ENCODE measurements around the gene CPNE1. TPM values are rescaled to one million over a fixed set of nuclear protein-coding genes. Genes with fewer than 3 reads are reported as not detected.
A peak's percentile ranks its signal among the peaks of the same experiment; 100 is the strongest.

The CPNE1 gene
- total RNA-seq, 1 experiment from 2014 or later = 155 TPM

- no peak overlapping the region for H3K27ac Mint-ChIP-seq
- Histone ChIP-seq H4K20me1 (ENCODE audit: control insufficient read depth, insufficient read depth, insufficient read length) (no peaks in the 10 kb centered on the region), H3K9me3 (ENCODE audit: control insufficient read depth, low read depth, low read length) (no peaks in the 10 kb centered on the region), H3T11ph (ENCODE audit: low read length) (no peak overlapping the region), H3K23ac (ENCODE audit: insufficient read length, low read depth, low read length) (no peak overlapping the region), H3K9ac (ENCODE audit: extremely low read depth, insufficient read length, low read length) (no peak overlapping the region), H2AK5ac (ENCODE audit: insufficient read length, low read length) (no peak overlapping the region), H3K4me2 (ENCODE audit: insufficient read depth, insufficient read length, low read length) (no peak overlapping the region), H3K18ac (ENCODE audit: insufficient read length, low read depth, low read length) (no peak overlapping the region), H2BK15ac (ENCODE audit: low read depth, low read length) (no peak overlapping the region), H4K91ac (ENCODE audit: insufficient read length, low read depth, low read length) (no peak overlapping the region), H2AFZ (ENCODE audit: low read length) (no peak overlapping the region), H3K79me2 (ENCODE audit: insufficient read depth, low read length) (no peaks in the 10 kb centered on the region), H3K4ac (ENCODE audit: low read depth, low read length) (no peak overlapping the region), H3K23me2 (ENCODE audit: insufficient read length, low read depth, low read length, poor library complexity, severe bottlenecking) (peaks cover 16% of the 10 kb centered on the region), H2BK5ac (ENCODE audit: insufficient read length, low read length) (no peak overlapping the region), H3K79me1 (ENCODE audit: insufficient read depth, low read depth, low read length, poor library complexity, severe bottlenecking) (no peaks in the 10 kb centered on the region), H4K8ac (replicated peaks; ENCODE audit: insufficient read length, low read depth, low read length) (no peak overlapping the region), H3K27ac (ENCODE audit: insufficient read length, low read depth, low read length) (no peak overlapping the region), H3K4me1 (ENCODE audit: insufficient read depth, low read length) (no peaks in the 10 kb centered on the region), H3K27me3 (ENCODE audit: insufficient read depth, low read length) (peaks cover 12% of the 10 kb centered on the region; the same call in 1 of the 2 replicates), H2BK12ac (ENCODE audit: insufficient read length, low read depth, low read length) (no peak overlapping the region), H3K14ac (ENCODE audit: insufficient read depth, low read length) (no peak overlapping the region), H2BK120ac (ENCODE audit: low read depth, low read length, poor library complexity, severe bottlenecking) (no peak overlapping the region), H3K56ac (ENCODE audit: insufficient read length, low read depth, low read length) (no peak overlapping the region), H4K5ac (ENCODE audit: insufficient read length, low read depth, low read length) (no peak overlapping the region), H2BK20ac (ENCODE audit: low read depth, low read length, poor library complexity, severe bottlenecking) (no peak overlapping the region)
- H3K27me3 Mint-ChIP-seq (ENCODE audit: low read depth) = peaks cover 56% of the 10 kb centered on the region
- peak; percentile 83 for DNase-seq
- no peaks in the 10 kb centered on the region; a peak in 1 of 7 replicates for H3K36me3 Mint-ChIP-seq (ENCODE audit: insufficient read depth in 1 of 3, low read depth in 3 of 3)
- H3K4me3 Mint-ChIP-seq = no peak overlapping the region
- peaks cover 6 to 9% of the 10 kb centered on the region in 2 experiments for H3K4me1 Mint-ChIP-seq
- TF ChIP-seq, protein P1, sequence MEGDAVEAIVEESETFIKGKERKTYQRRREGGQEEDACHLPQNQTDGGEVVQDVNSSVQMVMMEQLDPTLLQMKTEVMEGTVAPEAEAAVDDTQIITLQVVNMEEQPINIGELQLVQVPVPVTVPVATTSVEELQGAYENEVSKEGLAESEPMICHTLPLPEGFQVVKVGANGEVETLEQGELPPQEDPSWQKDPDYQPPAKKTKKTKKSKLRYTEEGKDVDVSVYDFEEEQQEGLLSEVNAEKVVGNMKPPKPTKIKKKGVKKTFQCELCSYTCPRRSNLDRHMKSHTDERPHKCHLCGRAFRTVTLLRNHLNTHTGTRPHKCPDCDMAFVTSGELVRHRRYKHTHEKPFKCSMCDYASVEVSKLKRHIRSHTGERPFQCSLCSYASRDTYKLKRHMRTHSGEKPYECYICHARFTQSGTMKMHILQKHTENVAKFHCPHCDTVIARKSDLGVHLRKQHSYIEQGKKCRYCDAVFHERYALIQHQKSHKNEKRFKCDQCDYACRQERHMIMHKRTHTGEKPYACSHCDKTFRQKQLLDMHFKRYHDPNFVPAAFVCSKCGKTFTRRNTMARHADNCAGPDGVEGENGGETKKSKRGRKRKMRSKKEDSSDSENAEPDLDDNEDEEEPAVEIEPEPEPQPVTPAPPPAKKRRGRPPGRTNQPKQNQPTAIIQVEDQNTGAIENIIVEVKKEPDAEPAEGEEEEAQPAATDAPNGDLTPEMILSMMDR (conservative IDR thresholded peaks at IDR 0.05) = peak; percentile 75
- no CpG with 5 or more reads among the region's 4 CpGs for WGBS (ENCODE audit: extremely low coverage, insufficient read length, low lambda C conversion rate)
- H3K9me3 Mint-ChIP-seq = no peaks in the 10 kb centered on the region
Observed at GRCh38 chr20:35604449-35604747, 60.3 kb downstream of the CPNE1 start.

All from H9 (cell line).